Liver (tissue), 9 donors: ENCODE data around the gene BEND3. TPM values are rescaled to one million over a fixed set of nuclear protein-coding genes. Genes with fewer than 3 reads are reported as not detected.

Experiments
- DNase-seq: peaks from one replicate; pipeline ENCODE4 v3.0.0-alpha.2; 2017; ENCODE audit warnings: low spot score
- H3K27ac ChIP-seq, 2 donors: one replicate each; pipeline ENCODE4 v1.7.0; 2013; ENCODE audit warnings: inconsistent platforms in 2 of 2, low read length in 2 of 2, control low read depth in 1 of 2, low read depth in 1 of 2, mild to moderate bottlenecking in 1 of 2
- H3K27me3 ChIP-seq, 4 donors: one replicate each; pipeline versions ENCODE4 v1.6.1 to v1.7.0; 2013; ENCODE audit warnings: low read length in 3 of 4, inconsistent platforms in 1 of 4, mild to moderate bottlenecking in 1 of 4, moderate library complexity in 1 of 4; ENCODE audit not compliant: control insufficient read depth in 4 of 4, insufficient read depth in 4 of 4
- H3K36me3 ChIP-seq, 4 donors: one replicate each; pipeline versions ENCODE4 v1.6.1 to v1.7.0; 2013; ENCODE audit warnings: low read length in 3 of 4, mild to moderate bottlenecking in 3 of 4, low read depth in 1 of 4, moderate library complexity in 1 of 4; ENCODE audit not compliant: control insufficient read depth in 4 of 4, insufficient read depth in 3 of 4
- H3K4me1 ChIP-seq, 4 donors: one replicate each; pipeline versions ENCODE4 v1.6.1 to v1.7.0; 2013; ENCODE audit warnings: low read length in 3 of 4, mild to moderate bottlenecking in 3 of 4, moderate library complexity in 1 of 4; ENCODE audit not compliant: control insufficient read depth in 4 of 4, insufficient read depth in 4 of 4
- H3K4me3 ChIP-seq, 3 donors: one replicate each; pipeline versions ENCODE4 v1.6.1 to v1.7.0; 2013; ENCODE audit warnings: low read length in 3 of 3, control low read depth in 1 of 3, low read depth in 1 of 3, mild to moderate bottlenecking in 1 of 3
- H3K9ac ChIP-seq, 2 donors: one replicate each; pipeline ENCODE4 v1.7.0; 2013; ENCODE audit warnings: low read length in 2 of 2, mild to moderate bottlenecking in 2 of 2, moderate library complexity in 2 of 2, control low read depth in 1 of 2, low read depth in 1 of 2
- H3K9me3 ChIP-seq, 4 donors: one replicate each; pipeline versions ENCODE4 v1.6.1 to v1.7.0; 2013; ENCODE audit warnings: low read length in 3 of 4; ENCODE audit not compliant: control insufficient read depth in 4 of 4
- ATF3 ChIP-seq: IDR thresholded peaks from 2 replicates; pipeline ENCODE4 v1.6.1; 2016; ENCODE audit warnings: antibody characterized with exemption
- CTCF ChIP-seq: fragments of 150-350 bp; IDR thresholded peaks from 2 replicates; pipeline ENCODE4 v1.5.1; 2017; ENCODE audit warnings: improper control_type of control experiment, low read depth, low read length; ENCODE audit not compliant: missing input control
- EGR1 ChIP-seq, 2 donors: IDR thresholded peaks; 2 replicates each; pipeline ENCODE4 v1.6.1; 2016 to 2018; ENCODE audit warnings: antibody characterized with exemption in 2 of 2, low read depth in 2 of 2
- FOXA1 ChIP-seq: IDR thresholded peaks from 2 replicates; pipeline ENCODE4 v1.6.1; 2016; ENCODE audit warnings: antibody characterized with exemption
- FOXA2 ChIP-seq: IDR thresholded peaks from 2 replicates; pipeline ENCODE4 v1.6.1; 2016; ENCODE audit warnings: antibody characterized with exemption
- GABPA ChIP-seq, 2 donors: IDR thresholded peaks in 1 of 2; conservative IDR thresholded peaks in 1 of 2; 2 replicates each; pipeline ENCODE4 v1.6.1; 2016; ENCODE audit warnings: antibody characterized with exemption in 2 of 2, mild to moderate bottlenecking in 1 of 2, moderate library complexity in 1 of 2
- HNF4A ChIP-seq, 2 donors: conservative IDR thresholded peaks; 2 replicates each; pipeline ENCODE4 v1.6.1; 2016; ENCODE audit warnings: antibody characterized with exemption in 2 of 2, mild to moderate bottlenecking in 2 of 2
- JUND ChIP-seq, 2 donors: IDR thresholded peaks; 2 replicates each; pipeline ENCODE4 v1.6.1; 2016; ENCODE audit warnings: antibody characterized with exemption in 2 of 2
- MAX ChIP-seq: IDR thresholded peaks from 2 replicates; pipeline ENCODE4 v1.6.1; 2016; ENCODE audit warnings: antibody characterized with exemption
- NR2F2 ChIP-seq: IDR thresholded peaks from 2 replicates; pipeline ENCODE4 v1.6.1; 2016; ENCODE audit warnings: antibody characterized with exemption
- RAD21 ChIP-seq, 2 donors: IDR thresholded peaks; 2 replicates each; pipeline ENCODE4 v1.6.1; 2016; ENCODE audit warnings: antibody characterized with exemption in 2 of 2, mild to moderate bottlenecking in 2 of 2
- REST ChIP-seq: IDR thresholded peaks from 2 replicates; pipeline ENCODE4 v1.6.1; 2016; ENCODE audit warnings: antibody characterized with exemption, mild to moderate bottlenecking
- RXRA ChIP-seq, 2 donors: IDR thresholded peaks; 2 replicates each; pipeline ENCODE4 v1.6.1; 2017 to 2018; ENCODE audit warnings: antibody characterized with exemption in 2 of 2, mild to moderate bottlenecking in 1 of 2
- SP1 ChIP-seq: IDR thresholded peaks from 2 replicates; pipeline ENCODE4 v1.6.1; 2018; ENCODE audit warnings: antibody characterized with exemption, mild to moderate bottlenecking
- TAF1 ChIP-seq: conservative IDR thresholded peaks from 2 replicates; pipeline ENCODE4 v1.6.1; 2016; ENCODE audit warnings: antibody characterized with exemption, mild to moderate bottlenecking
- YY1 ChIP-seq: IDR thresholded peaks from 2 replicates; pipeline ENCODE4 v1.6.1; 2016; ENCODE audit warnings: antibody characterized with exemption, mild to moderate bottlenecking
- ZBTB33 ChIP-seq: IDR thresholded peaks from 2 replicates; pipeline ENCODE4 v1.6.1; 2016; ENCODE audit warnings: antibody characterized with exemption
- WGBS: extraction: QIAGEN DNeasy Blood & Tissue Kit; methylation state at CpG from one replicate; pipeline ENCODE4 v1.1.7; 2013; 5-methylcytosine and 5-hydroxymethylcytosine counted together
- polyA plus RNA-seq, 2 donors: library from polyadenylated mRNA; stranded (reverse) in 1 of 2; unstranded in 1 of 2; fragments of 200-250 nt in 1 of 2; fragments of >200 nt in 1 of 2; fragmentation: Nextera tagmentation in 1 of 2; extraction: Ambion mirVana in 1 of 2; gene quantifications; one replicate each; pipeline versions ENCODE4 v1.2.1 to v1.2.3, GENCODE V29; 2013 to 2015
- total RNA-seq, 2 donors: library from RNA; depleted of rRNA; stranded (reverse); fragments of >200 nt; gene quantifications; one replicate each; pipeline ENCODE4 v1.2.3, GENCODE V29; 2014
- donor health status: healthy.
- donor health status: healthy.
- donor health status: healthy.
- donor health status: healthy.
- donor health status: healthy.

Gene BEND3
- total and polyA plus RNA-seq, 4 donors: 0.47 to 1.7 (median 1.2) TPM

GRCh38 chr6:107059606-107060005 is 55.7 kb downstream of the BEND3 start:
- Histone ChIP-seq H3K36me3 (no peaks in the 10 kb centered on the region), H3K9me3 (no peaks in the 10 kb centered on the region), H3K9ac (no peak overlapping the region), H3K27me3 (no peaks in the 10 kb centered on the region), H3K4me1 (peaks cover 0 to under 1% (median 0%) of the 10 kb centered on the region in 4 donors), H3K27ac (no peak overlapping the region), H3K4me3 (no peak overlapping the region)
- 96% methylated on average over 4 of the region's 4 CpGs for WGBS
- no peak for DNase-seq
- TF ChIP-seq RXRA (IDR thresholded peaks at IDR 0.05) (no peak), SP1 (no peak), MAX (no peak), YY1 (no peak), GABPA (IDR thresholded peaks at IDR 0.05 in 1 of 2, conservative IDR thresholded peaks at IDR 0.05 in 1 of 2) (no peak), RAD21 (IDR thresholded peaks at IDR 0.05) (no peak), FOXA1 (no peak), JUND (IDR thresholded peaks at IDR 0.05) (no peak), REST (no peak), NR2F2 (no peak), ATF3 (no peak), EGR1 (IDR thresholded peaks at IDR 0.05; ENCODE audit: low read depth in 2 of 2) (no peak), CTCF (no peak)

- no peaks in the 10 kb centered on the region for H3K9me3 ChIP-seq
- no peak for DNase-seq
These were observed 57.6 kb downstream of the BEND3 start for GRCh38 chr6:107057679-107058078.

GRCh38 chr6:107056796-107057195 is 58.5 kb downstream of the BEND3 start:
- no peak for TF ChIP-seq RAD21 (IDR thresholded peaks at IDR 0.05)
- no peak for TF ChIP-seq SP1
- TF ChIP-seq HNF4A (conservative IDR thresholded peaks at IDR 0.05): no peak
- no peak for TF ChIP-seq JUND (IDR thresholded peaks at IDR 0.05)
- TF ChIP-seq ZBTB33: no peak
- no peak for TF ChIP-seq FOXA2
- no peak for TF ChIP-seq RXRA (IDR thresholded peaks at IDR 0.05)
- no peak for TF ChIP-seq ATF3
- TF ChIP-seq TAF1: no peak

More at GRCh38 chr6:107057679-107058078, 57.6 kb downstream of the BEND3 start:
- no peaks in the 10 kb centered on the region for H3K4me1 ChIP-seq
- H3K27ac ChIP-seq: no peak overlapping the region
- WGBS: 87% methylated on average over 2 of the region's 2 CpGs
- H3K27me3 ChIP-seq: no peaks in the 10 kb centered on the region
- no peak overlapping the region for H3K9ac ChIP-seq
- no peak for TF ChIP-seq NR2F2
- no peak for TF ChIP-seq SP1
- TF ChIP-seq RAD21 (IDR thresholded peaks at IDR 0.05): no peak
- no peak overlapping the region for H3K4me3 ChIP-seq
- no peaks in the 10 kb centered on the region for H3K36me3 ChIP-seq

More at GRCh38 chr6:107056796-107057195, 58.5 kb downstream of the BEND3 start:
- WGBS: 88% methylated on average over 2 of the region's 2 CpGs
- Histone ChIP-seq H3K4me1 (no peaks in the 10 kb centered on the region), H3K27ac (no peak overlapping the region), H3K27me3 (no peaks in the 10 kb centered on the region), H3K36me3 (peaks cover 0 to 2% (median 0%) of the 10 kb centered on the region in 4 donors), H3K9ac (no peak overlapping the region), H3K4me3 (no peak overlapping the region), H3K9me3 (no peaks in the 10 kb centered on the region)
- DNase-seq: no peak
